T-helper 2 cell treated with Interferon-gamma antibody and Interleukin-4, amounts not matched to agents 5 μg/mL and 100 μg/mL, for 36 hours (primary cell): ENCODE results near the gene OR8D4.

ENCODE experiments used
- DNase-seq: peaks from one replicate; pipeline ENCODE4 v3.0.0; 2021; ENCODE audit warnings: low spot score
- H3K27ac Mint-ChIP-seq: one replicate; pipeline ENCODE4 v1.8.0; 2021; ENCODE audit warnings: mild to moderate bottlenecking, mixed read lengths
- H3K27me3 Mint-ChIP-seq: one replicate; pipeline ENCODE4 v1.8.0; 2021; ENCODE audit warnings: low read depth, mixed read lengths
- H3K36me3 Mint-ChIP-seq: one replicate; pipeline ENCODE4 v1.8.0; 2021; ENCODE audit warnings: low read depth, mixed read lengths
- H3K4me1 Mint-ChIP-seq: one replicate; pipeline ENCODE4 v1.8.0; 2021; ENCODE audit warnings: low read depth, mixed read lengths
- H3K4me3 Mint-ChIP-seq: one replicate; pipeline ENCODE4 v1.8.0; 2022; ENCODE audit warnings: mild to moderate bottlenecking, moderate library complexity, mixed read lengths
- H3K9me3 Mint-ChIP-seq: one replicate; pipeline ENCODE4 v1.8.0; 2021; ENCODE audit warnings: mixed read lengths

The OR8D4 gene

GRCh38 chr11:123924027-123924426 lies 22.1 kb downstream of the OR8D4 start:
- Mint-ChIP-seq H3K9me3 (no peaks in the 10 kb centered on the region), H3K4me3 (no peak overlapping the region), H3K36me3 (no peaks in the 10 kb centered on the region), H3K27ac (no peak overlapping the region), H3K4me1 (no peaks in the 10 kb centered on the region), H3K27me3 (no peaks in the 10 kb centered on the region)
- DNase-seq = no peak

- Mint-ChIP-seq H3K4me1 (no peaks in the 10 kb centered on the region), H3K27me3 (no peaks in the 10 kb centered on the region), H3K9me3 (no peaks in the 10 kb centered on the region), H3K36me3 (no peaks in the 10 kb centered on the region), H3K4me3 (no peak within 1 kb of the TSS), H3K27ac (no peak within 1 kb of the TSS)
- no peak for DNase-seq
Observed at GRCh38 chr11:123939317-123939716, 37.4 kb downstream of the OR8D4 start, which contains the start of gene OR4D5. TSS of gene OR4D5 (plus strand) at chr11:123939617. CDS start at chr11:123939617, 0 bp downstream.

- no peaks in the 10 kb centered on the region for H3K9me3 Mint-ChIP-seq
- no peaks in the 10 kb centered on the region for H3K27me3 Mint-ChIP-seq
- no peak for DNase-seq
- no peaks in the 10 kb centered on the region for H3K4me1 Mint-ChIP-seq
- no peak overlapping the region for H3K27ac Mint-ChIP-seq
- no peaks in the 10 kb centered on the region for H3K36me3 Mint-ChIP-seq
- H3K4me3 Mint-ChIP-seq = no peak overlapping the region
Observed at GRCh38 chr11:123942413-123942812, 40.4 kb downstream of the OR8D4 start.

- Mint-ChIP-seq H3K4me1 (no peaks in the 10 kb centered on the region), H3K27me3 (no peaks in the 10 kb centered on the region), H3K36me3 (no peaks in the 10 kb centered on the region), H3K4me3 (no peak within 1 kb of the TSS), H3K27ac (no peak within 1 kb of the TSS), H3K9me3 (no peaks in the 10 kb centered on the region)
- no peak for DNase-seq
Observed at GRCh38 chr11:123943738-123944137, 41.8 kb downstream of the OR8D4 start, which contains the start of gene OR6T1. TSS of gene OR6T1 (minus strand) at chr11:123943838. CDS start at chr11:123943838, 0 bp downstream.

- Mint-ChIP-seq H3K36me3 (no peaks in the 10 kb centered on the region), H3K4me3 (no peak overlapping the region), H3K27ac (no peak overlapping the region), H3K9me3 (no peaks in the 10 kb centered on the region), H3K27me3 (no peaks in the 10 kb centered on the region), H3K4me1 (no peaks in the 10 kb centered on the region)
- DNase-seq = no peak
Observed at GRCh38 chr11:123945132-123945531, 43.2 kb downstream of the OR8D4 start.

GRCh38 chr11:123956752-123957151 lies 54.8 kb downstream of the OR8D4 start:
- no peak for DNase-seq
- Mint-ChIP-seq H3K27me3 (peaks cover 2% of the 10 kb centered on the region), H3K9me3 (peaks cover 4% of the 10 kb centered on the region), H3K4me3 (no peak overlapping the region), H3K27ac (no peak overlapping the region), H3K4me1 (no peaks in the 10 kb centered on the region), H3K36me3 (no peaks in the 10 kb centered on the region)
